Smooth muscle cell (in vitro differentiated cells): ENCODE data around the gene ZNF268. TPM values are rescaled to one million over a fixed set of nuclear protein-coding genes. Genes with fewer than 3 reads are reported as not detected.

ENCODE experiments used
- DNase-seq: peaks from one replicate; lab custom pipeline; 2025; ENCODE audit not compliant: unreplicated experiment; lab: John Stamatoyannopoulos, UW
- H2AFZ ChIP-seq: fragments of 200-600 bp; sonication (generic); 2 replicates; pipeline ENCODE4 v1.6.0; 2016; ENCODE audit warnings: antibody characterized with exemption, low read depth, mild to moderate bottlenecking
- H3F3A ChIP-seq: fragments of 200-600 bp; sonication (generic); 2 replicates; pipeline ENCODE4 v1.6.0; 2017; ENCODE audit warnings: antibody characterized with exemption, low read depth
- H3K27ac ChIP-seq: fragments of 200-600 bp; sonication (generic); 2 replicates; pipeline ENCODE4 v1.5.1; 2016; ENCODE audit warnings: low read depth, mild to moderate bottlenecking
- H3K27me3 ChIP-seq: fragments of 200-600 bp; sonication (generic); 2 replicates; pipeline ENCODE4 v1.6.1; 2016; ENCODE audit warnings: low read depth, mild to moderate bottlenecking
- H3K36me3 ChIP-seq: fragments of 200-600 bp; sonication (generic); 2 replicates; pipeline ENCODE4 v1.5.1; 2016; ENCODE audit warnings: low read depth
- H3K4me1 ChIP-seq: fragments of 200-600 bp; sonication (generic); 2 replicates; pipeline ENCODE4 v1.5.1; 2016; ENCODE audit warnings: low read depth
- H3K4me2 ChIP-seq: fragments of 200-600 bp; sonication (generic); 2 replicates; pipeline ENCODE4 v1.6.0; 2016; ENCODE audit warnings: mild to moderate bottlenecking
- H3K4me3 ChIP-seq: fragments of 200-600 bp; sonication (generic); 2 replicates; pipeline ENCODE4 v1.5.1; 2016; ENCODE audit warnings: mild to moderate bottlenecking
- H3K79me2 ChIP-seq: fragments of 200-600 bp; sonication (generic); 2 replicates; pipeline ENCODE4 v1.6.0; 2016; ENCODE audit warnings: low read depth, mild to moderate bottlenecking
- H3K9ac ChIP-seq: fragments of 200-600 bp; sonication (generic); 2 replicates; pipeline ENCODE4 v1.6.0; 2016; ENCODE audit warnings: low read depth
- H3K9me3 ChIP-seq: fragments of 200-600 bp; sonication (generic); replicated peaks from 2 replicates; pipeline ENCODE4 v1.5.1; 2016; ENCODE audit warnings: low read depth
- H4K20me1 ChIP-seq: fragments of 200-600 bp; sonication (generic); 2 replicates; pipeline ENCODE4 v1.6.0; 2016; ENCODE audit warnings: low read depth
- WGBS: methylation state at CpG from one replicate; pipeline ENCODE4 v1.1.7; 2016; ENCODE audit warnings: low lambda C conversion rate; 5-methylcytosine and 5-hydroxymethylcytosine counted together
- polyA plus RNA-seq: library from polyadenylated mRNA; unstranded; fragments of >200 nt; fragmentation: Nextera tagmentation; extraction: Ambion mirVana; gene quantifications from 2 replicates; pipeline ENCODE4 v1.2.1, GENCODE V29; 2016
- total RNA-seq: library from RNA; depleted of rRNA; stranded (reverse); fragments of >200 nt; gene quantifications from 2 replicates; pipeline ENCODE4 v1.2.3, GENCODE V29; 2014
- TF ChIP-seq, protein P1 (sequence below): fragments of 200-600 bp; sonication (generic); IDR thresholded peaks from 2 replicates; pipeline ENCODE4 v1.5.1; 2017; ENCODE audit warnings: borderline replicate concordance, mild to moderate bottlenecking, antibody characterized with exemption; ENCODE audit not compliant: insufficient read depth, poor library complexity, severe bottlenecking

ZNF268 gene
- total and polyA plus RNA-seq, 2 experiments from 2014 or later = 9.4 to 37.2 TPM

DNA sequence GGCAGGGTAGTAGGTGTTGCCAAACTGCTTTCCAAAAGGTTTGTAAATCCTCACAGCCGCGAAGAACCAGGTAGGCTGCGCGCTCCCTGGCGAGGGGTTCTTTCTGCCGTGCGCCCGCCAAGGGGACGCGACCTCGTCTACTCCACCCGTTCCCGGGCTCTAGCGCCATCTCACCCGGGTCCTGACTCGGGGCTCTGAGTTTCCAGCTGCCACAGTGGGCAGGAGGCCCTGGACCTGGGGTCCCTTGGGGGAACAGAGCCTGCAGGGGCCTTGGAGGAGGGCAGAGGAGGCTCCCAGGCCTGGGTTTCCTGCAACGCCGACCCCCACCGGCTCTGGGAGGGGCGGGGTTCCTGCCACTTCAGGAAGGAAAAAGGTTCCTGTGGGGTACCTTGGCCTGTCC, 53.7 kb downstream of the ZNF268 start:
- Histone ChIP-seq H3K27me3 (no peaks in the 10 kb centered on the region), H3K9me3 (no peaks in the 10 kb centered on the region), H2AFZ (no peak overlapping the region), H3K36me3 (no peaks in the 10 kb centered on the region), H3K4me2 (no peak overlapping the region), H3K79me2 (no peaks in the 10 kb centered on the region), H3K4me3 (no peak overlapping the region), H3K27ac (no peak overlapping the region), H3K9ac (no peak overlapping the region), H3K4me1 (no peaks in the 10 kb centered on the region), H4K20me1 (no peaks in the 10 kb centered on the region), H3F3A (no peaks in the 10 kb centered on the region)
- TF ChIP-seq, protein P1, sequence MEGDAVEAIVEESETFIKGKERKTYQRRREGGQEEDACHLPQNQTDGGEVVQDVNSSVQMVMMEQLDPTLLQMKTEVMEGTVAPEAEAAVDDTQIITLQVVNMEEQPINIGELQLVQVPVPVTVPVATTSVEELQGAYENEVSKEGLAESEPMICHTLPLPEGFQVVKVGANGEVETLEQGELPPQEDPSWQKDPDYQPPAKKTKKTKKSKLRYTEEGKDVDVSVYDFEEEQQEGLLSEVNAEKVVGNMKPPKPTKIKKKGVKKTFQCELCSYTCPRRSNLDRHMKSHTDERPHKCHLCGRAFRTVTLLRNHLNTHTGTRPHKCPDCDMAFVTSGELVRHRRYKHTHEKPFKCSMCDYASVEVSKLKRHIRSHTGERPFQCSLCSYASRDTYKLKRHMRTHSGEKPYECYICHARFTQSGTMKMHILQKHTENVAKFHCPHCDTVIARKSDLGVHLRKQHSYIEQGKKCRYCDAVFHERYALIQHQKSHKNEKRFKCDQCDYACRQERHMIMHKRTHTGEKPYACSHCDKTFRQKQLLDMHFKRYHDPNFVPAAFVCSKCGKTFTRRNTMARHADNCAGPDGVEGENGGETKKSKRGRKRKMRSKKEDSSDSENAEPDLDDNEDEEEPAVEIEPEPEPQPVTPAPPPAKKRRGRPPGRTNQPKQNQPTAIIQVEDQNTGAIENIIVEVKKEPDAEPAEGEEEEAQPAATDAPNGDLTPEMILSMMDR = no peak
- DNase-seq = no peak
- WGBS = 93% methylated on average over 16 of the region's 20 CpGs

DNA sequence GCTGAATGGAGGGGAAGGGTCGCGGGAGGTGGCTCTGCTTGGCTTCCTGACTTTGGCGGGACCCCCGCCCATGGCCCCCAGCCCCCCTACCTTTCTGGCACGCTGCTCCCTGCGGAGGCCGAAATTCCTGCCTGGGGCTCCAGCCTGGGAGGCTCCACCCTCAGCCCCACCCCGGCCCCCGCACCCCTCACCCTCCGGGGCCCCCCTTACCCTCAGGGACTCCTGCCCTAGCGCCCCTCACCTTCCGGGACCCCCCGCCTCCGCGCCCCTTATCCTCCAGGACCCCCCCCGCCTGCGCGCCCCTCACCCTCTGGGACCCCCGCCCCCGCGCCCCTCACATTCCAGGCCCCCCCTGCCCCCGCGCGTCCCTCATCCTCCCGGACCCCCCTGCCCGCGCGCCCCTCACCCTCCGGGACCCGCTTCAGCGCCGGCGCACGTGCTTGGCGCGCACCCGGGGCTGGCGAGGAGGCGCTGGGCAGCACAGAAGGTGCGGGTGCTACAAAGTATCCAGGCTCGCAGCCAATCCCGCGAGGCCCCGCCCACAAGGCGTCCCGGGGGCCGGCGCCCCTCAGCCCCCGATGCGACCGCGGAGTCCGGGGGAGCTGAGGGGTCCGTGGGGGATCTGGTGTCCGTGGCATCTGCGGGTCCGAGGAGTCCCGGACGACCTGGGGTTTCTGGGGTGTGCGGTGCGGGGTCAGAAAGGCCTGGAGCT, 54.3 kb downstream of the ZNF268 start, which contains the start of gene ANHX:
ANHX (minus strand) TSS at position 477 of the 712 bp plus-strand sequence. CDS start 1,521 bp downstream, outside the sequence.
- H3K4me1 ChIP-seq = no peaks in the 10 kb centered on the region
- H2AFZ ChIP-seq = no peak within 1 kb of the TSS
- H3K79me2 ChIP-seq = no peaks in the 10 kb centered on the region
- H4K20me1 ChIP-seq = no peaks in the 10 kb centered on the region
- no peak within 1 kb of the TSS for H3K4me2 ChIP-seq
- TF ChIP-seq, protein P1 = no peak
- H3K4me3 ChIP-seq = no peak within 1 kb of the TSS
- no peaks in the 10 kb centered on the region for H3K36me3 ChIP-seq
- no peak for DNase-seq
- no peaks in the 10 kb centered on the region for H3K27me3 ChIP-seq
- no peak within 1 kb of the TSS for H3K27ac ChIP-seq
- H3K9me3 ChIP-seq = no peaks in the 10 kb centered on the region
- 93% methylated on average over 32 of the region's 61 CpGs for WGBS
- no peak within 1 kb of the TSS for H3K9ac ChIP-seq
- no peaks in the 10 kb centered on the region for H3F3A ChIP-seq

DNA sequence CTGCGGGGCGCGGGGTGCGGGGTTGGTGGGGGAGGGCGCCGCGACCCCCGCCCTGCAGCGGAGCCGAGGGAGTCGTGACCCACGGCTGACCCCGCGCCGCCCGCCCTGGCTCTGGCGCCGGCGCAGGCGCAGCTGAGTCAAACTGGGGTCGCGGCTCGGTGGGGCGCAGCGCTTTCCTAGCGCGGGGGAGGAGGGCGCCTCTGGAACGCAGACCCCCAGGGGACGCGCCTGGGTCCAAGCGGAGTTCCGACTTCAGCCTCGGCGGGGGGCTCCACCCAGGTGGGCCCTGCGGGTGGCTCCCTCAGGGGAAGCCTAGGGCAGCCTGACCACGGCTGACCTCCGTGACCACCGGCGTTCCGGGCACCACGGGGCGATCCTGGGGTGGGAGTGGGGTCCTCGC, 54.8 kb downstream of the ZNF268 start:
- no peak overlapping the region for H3K27ac ChIP-seq
- H3F3A ChIP-seq = no peaks in the 10 kb centered on the region
- no peaks in the 10 kb centered on the region for H3K36me3 ChIP-seq
- no peaks in the 10 kb centered on the region for H3K27me3 ChIP-seq
- H3K79me2 ChIP-seq = no peaks in the 10 kb centered on the region
- no peaks in the 10 kb centered on the region for H3K9me3 ChIP-seq
- no peak overlapping the region for H3K4me2 ChIP-seq
- TF ChIP-seq, protein P1 = no peak
- 97% methylated on average over 9 of the region's 44 CpGs for WGBS
- no peak overlapping the region for H3K4me3 ChIP-seq
- H4K20me1 ChIP-seq = no peaks in the 10 kb centered on the region
- DNase-seq = no peak
- H2AFZ ChIP-seq = no peak overlapping the region
- no peaks in the 10 kb centered on the region for H3K4me1 ChIP-seq
- no peak overlapping the region for H3K9ac ChIP-seq

DNA sequence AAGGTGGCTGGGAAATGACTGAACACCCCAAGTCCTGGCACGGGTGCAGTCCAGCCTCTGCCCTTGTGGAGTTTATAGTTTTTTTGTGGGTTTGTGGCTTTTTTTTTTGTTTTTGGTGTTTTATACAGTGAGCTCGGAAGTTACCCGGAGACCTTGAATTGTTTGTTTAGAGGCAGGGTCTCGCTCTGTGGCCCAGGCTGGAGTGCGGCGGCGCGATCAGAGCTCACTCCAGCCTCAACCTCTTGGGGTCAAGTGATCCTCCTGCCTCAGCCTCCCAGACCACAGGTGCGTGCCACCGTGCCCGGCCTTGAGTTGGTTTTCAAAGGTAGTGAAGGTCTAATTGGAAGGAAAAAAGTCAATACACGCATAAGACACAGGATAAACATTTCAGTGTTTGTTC, 55.3 kb downstream of the ZNF268 start:
- no peaks in the 10 kb centered on the region for H3F3A ChIP-seq
- no peak overlapping the region for H3K4me3 ChIP-seq
- TF ChIP-seq, protein P1 = no peak
- no peaks in the 10 kb centered on the region for H3K27me3 ChIP-seq
- H2AFZ ChIP-seq = no peak overlapping the region
- H3K4me2 ChIP-seq = no peak overlapping the region
- no peaks in the 10 kb centered on the region for H3K79me2 ChIP-seq
- DNase-seq = no peak
- H3K9me3 ChIP-seq = no peaks in the 10 kb centered on the region
- H3K4me1 ChIP-seq = no peaks in the 10 kb centered on the region
- no peak overlapping the region for H3K27ac ChIP-seq
- no peak overlapping the region for H3K9ac ChIP-seq
- 90% methylated on average over 12 of the region's 12 CpGs for WGBS
- no peaks in the 10 kb centered on the region for H3K36me3 ChIP-seq
- H4K20me1 ChIP-seq = no peaks in the 10 kb centered on the region
